Right cardiac atrium (tissue), 5 donors: ENCODE measurements around the gene TFB2M. TPM values are rescaled to one million over a fixed set of nuclear protein-coding genes. Genes with fewer than 3 reads are reported as not detected.
A peak's percentile ranks its signal among the peaks of the same experiment; 100 is the strongest.

Source experiments
- ATAC-seq, 2 donors: fragments of 200-7000 bp; cut with Tn5 transposase; one replicate each; pipeline versions ENCODE4 v1.8.0 to v1.9.1; 2020; ENCODE audit warnings: moderate library complexity in 2 of 2, mild to moderate bottlenecking in 1 of 2
- DNase-seq, 3 donors: peaks; one replicate each; pipeline ENCODE4 v3.0.0-alpha.2; 2020
- H3K27ac ChIP-seq: one replicate; pipeline ENCODE4 v1.5.1; 2013; ENCODE audit warnings: mild to moderate bottlenecking, low read length, control low read depth, moderate library complexity
- H3K27me3 ChIP-seq: one replicate; pipeline ENCODE4 v1.6.1; 2013; ENCODE audit not compliant: control insufficient read depth, insufficient read depth
- H3K4me1 ChIP-seq: one replicate; pipeline ENCODE4 v1.6.1; 2013; ENCODE audit warnings: low read length; ENCODE audit not compliant: control insufficient read depth, insufficient read depth
- H3K4me3 ChIP-seq: one replicate; pipeline ENCODE4 v1.5.1; 2013; ENCODE audit warnings: low read length, control low read depth
- H3K9me3 ChIP-seq: one replicate; pipeline ENCODE4 v1.6.1; 2013; ENCODE audit warnings: low read length; ENCODE audit not compliant: control insufficient read depth
- WGBS: extraction: QIAGEN DNeasy Blood & Tissue Kit; methylation state at CpG from one replicate; pipeline ENCODE4 v1.1.7; 2013; 5-methylcytosine and 5-hydroxymethylcytosine counted together
- intact Hi-C, 4 donors: fragments of 100-400 bp; cut with DNase I; formaldehyde crosslinking; loops; one replicate each; pipeline versions ENCODE4 v1.11.0 to v1.14.0; 2022 to 2023
- polyA plus RNA-seq: library from polyadenylated mRNA; stranded (reverse); fragments of 200-250 nt; gene quantifications from one replicate; pipeline ENCODE4 v1.2.3, GENCODE V29; 2013
- total RNA-seq, 4 donors: library from RNA; stranded (reverse); fragmentation: NEBNext Ultra II Directional; extraction: Animal tissue kit (Norgen Biotek cat#: 25700); gene quantifications; one replicate each; pipeline ENCODE4 v1.2.1, GENCODE V29; 2021
- donor health status: healthy with polysubstance abuse.
- donor health status: DM: no; HTN: yes; CAD: no.
- donor health status: DM: no; HTN: no; CAD: no.
- donor health status: DM: no; HTN: yes; CAD: no; lungs with severe emphysema.
- donor health status: DM: yes; HTN: yes; CAD: no.

The TFB2M gene
- total and polyA plus RNA-seq, 5 donors = 9.9 to 13.6 (median 10.9) TPM

DNA sequence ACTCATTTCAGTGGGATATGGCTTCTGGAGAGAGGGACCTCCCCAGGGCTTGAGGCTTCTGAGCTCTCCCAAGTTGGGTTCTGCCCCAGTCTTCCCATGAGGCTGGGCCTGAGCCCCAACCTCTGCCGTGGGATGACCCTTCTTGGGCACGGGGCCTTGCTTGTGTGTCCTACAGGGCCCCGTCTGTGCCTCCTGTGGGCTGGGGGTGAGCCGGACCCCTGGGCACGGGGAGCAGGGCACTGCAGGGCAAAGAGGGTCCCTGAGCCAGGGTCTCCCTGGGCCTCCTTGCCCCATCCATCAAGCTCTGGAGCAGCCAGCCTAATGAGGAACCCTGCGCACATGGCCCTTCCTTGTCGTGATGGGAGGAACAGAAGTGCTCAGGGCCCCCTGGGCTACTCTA lies 53.8 kb downstream of the TFB2M start:
- Histone ChIP-seq H3K27ac (no peak overlapping the region), H3K4me1 (no peaks in the 10 kb centered on the region), H3K27me3 (no peaks in the 10 kb centered on the region), H3K4me3 (no peak overlapping the region), H3K9me3 (no peaks in the 10 kb centered on the region)
- DNase-seq (no peak), ATAC-seq (no peak)
- intact Hi-C loops = no loop called here
- WGBS = 92% methylated on average over 7 of the region's 7 CpGs

GRCh38 chr1:246511203-246511602 lies 54.9 kb downstream of the TFB2M start:
- DNase-seq (no peak), ATAC-seq (no peak)

DNA sequence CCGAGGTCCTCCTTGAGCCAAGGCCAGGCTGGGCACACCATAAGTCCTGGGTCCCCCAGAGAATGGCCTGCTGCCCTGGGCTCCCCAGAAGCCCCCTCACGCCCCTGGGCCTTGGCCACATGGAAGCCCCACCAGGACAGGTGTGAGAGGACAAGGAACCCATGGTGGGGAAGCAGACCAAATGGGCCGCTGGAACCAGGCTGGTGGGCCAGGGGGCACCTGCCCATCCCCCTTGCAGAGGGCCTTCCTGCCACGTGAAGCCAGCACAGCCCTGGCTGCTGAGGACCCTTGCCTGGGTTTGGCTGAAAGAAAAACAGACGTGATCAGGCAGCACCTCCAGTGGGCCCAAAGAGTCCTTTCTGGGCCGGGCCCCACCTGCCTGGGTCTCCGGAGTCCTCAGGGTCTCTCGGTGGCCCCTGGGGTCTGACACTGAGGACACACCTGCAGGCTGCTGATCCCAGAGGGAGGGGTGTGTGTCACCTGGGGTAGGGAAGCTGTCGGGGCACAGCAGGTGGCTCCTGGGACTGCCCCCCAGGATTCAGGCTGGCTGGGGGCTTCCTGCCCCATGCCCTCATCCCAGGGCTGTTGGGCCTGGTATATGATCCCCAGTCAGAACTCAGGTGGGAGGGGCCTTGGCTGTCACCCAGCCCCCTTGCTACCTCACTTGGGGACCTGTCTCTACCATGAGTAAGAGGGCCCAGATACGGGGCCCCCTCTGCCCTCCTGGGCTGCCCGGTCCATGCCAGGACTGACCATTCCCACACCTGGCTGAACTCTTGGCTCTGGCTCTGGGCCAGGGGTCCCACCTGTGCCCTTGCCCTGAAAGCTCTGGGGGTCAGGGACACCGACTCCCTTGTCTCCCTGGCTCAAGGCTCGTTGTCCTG lies 55.7 kb downstream of the TFB2M start:
- intact Hi-C loops = no loop called here
- Histone ChIP-seq H3K4me1 (no peaks in the 10 kb centered on the region), H3K27ac (no peak overlapping the region), H3K9me3 (no peaks in the 10 kb centered on the region), H3K4me3 (no peak overlapping the region), H3K27me3 (no peaks in the 10 kb centered on the region)
- DNase-seq (no peak), ATAC-seq (no peak)
- WGBS = 90% methylated on average over 13 of the region's 13 CpGs

More at GRCh38 chr1:246511203-246511602, 54.9 kb downstream of the TFB2M start:
- Histone ChIP-seq H3K27me3 (no peaks in the 10 kb centered on the region), H3K4me1 (no peaks in the 10 kb centered on the region), H3K9me3 (no peaks in the 10 kb centered on the region), H3K27ac (no peak overlapping the region), H3K4me3 (no peak overlapping the region)
- WGBS = 94% methylated on average over 7 of the region's 7 CpGs
- intact Hi-C loops = no loop called here

DNA sequence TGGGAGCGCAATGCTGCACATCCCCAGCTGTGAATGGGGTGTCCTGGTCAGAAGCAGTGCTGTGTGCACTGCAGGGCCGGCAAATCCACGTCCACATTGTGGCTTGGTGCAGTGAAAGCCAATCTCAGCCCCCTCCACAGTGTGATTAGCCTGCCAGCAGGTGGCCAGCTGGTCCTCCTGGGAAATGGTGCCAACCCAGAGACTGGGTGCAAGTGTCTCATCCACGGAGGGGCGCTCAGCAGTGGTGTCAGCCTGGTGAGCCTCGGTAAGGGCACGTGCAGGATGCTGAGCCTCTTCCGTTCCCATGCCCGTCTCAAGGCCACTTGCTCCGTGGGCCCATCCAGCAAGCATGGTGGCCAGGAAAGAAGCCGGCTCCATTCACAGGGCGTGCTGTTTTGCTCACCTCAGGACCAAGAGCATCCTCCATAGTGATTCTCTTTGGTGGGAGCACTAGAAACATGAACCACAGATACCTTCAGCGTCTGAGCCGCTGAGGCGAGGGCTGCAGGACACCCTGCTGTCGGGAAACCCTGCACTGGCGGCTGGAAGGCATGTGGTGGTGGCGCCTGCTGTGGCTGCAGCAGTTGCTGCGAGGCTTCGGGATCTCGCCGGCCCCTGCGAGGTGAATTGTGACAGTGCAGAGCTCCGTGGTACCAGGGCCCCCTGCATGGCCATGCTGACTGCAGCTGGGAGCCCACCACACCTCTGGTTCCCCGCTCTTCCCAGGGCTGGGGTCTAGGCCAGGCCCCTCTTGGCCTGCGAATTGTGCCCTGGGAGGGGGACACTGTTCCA lies 57.0 kb downstream of the TFB2M start:
- Histone ChIP-seq H3K27me3 (no peaks in the 10 kb centered on the region), H3K4me1 (no peaks in the 10 kb centered on the region), H3K27ac (no peak overlapping the region), H3K9me3 (no peaks in the 10 kb centered on the region), H3K4me3 (no peak overlapping the region)
- DNase-seq (no peak), ATAC-seq (no peak)
- WGBS = 89% methylated on average over 26 of the region's 26 CpGs
- intact Hi-C loops = loop anchor here in 2 of 4 donors (5.0 to 10.0 kb wide), 2 partner anchors 186 to 188 kb away; no protein-coding TSS in a partner anchor

GRCh38 chr1:246506674-246507481 lies 59.2 kb downstream of the TFB2M start, which contains the start of gene SMYD3:
SMYD3 (minus strand) TSS chr1:246507279.
- intact Hi-C loops = loop anchor here in 2 of 4 donors (5.0 to 10.0 kb wide), 2 partner anchors 188 to 190 kb away; no protein-coding TSS in a partner anchor
- ATAC-seq = peak; percentile 98 to 99
- WGBS = under 1% methylated on average over 79 of the region's 79 CpGs
- peak within 1 kb of the TSS; percentile 83 for H3K4me3 ChIP-seq
- no peaks in the 10 kb centered on the region for H3K4me1 ChIP-seq
- no peaks in the 10 kb centered on the region for H3K9me3 ChIP-seq
- H3K27ac ChIP-seq = peak within 1 kb of the TSS; percentile 55
- DNase-seq = peak; percentile 83 to 93 (median 91)
- no peaks in the 10 kb centered on the region for H3K27me3 ChIP-seq

DNA sequence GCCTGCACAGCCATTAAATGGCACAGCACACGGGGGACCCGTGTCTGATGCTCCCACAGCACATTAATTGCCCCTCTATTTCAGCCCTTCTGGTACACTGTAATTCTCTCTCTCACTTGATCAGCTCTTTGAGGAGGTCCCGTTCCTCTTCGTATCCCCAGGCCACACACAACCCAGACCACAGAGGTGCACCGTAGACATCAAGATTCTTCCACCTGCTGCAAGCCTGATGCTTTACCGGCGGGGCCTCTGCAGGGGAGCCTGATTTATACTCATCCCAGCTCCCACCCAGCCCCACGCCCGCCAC lies 59.7 kb downstream of the TFB2M start:
- ATAC-seq = no peak
- WGBS = 10% methylated on average over 9 of the region's 9 CpGs
- Histone ChIP-seq H3K4me1 (no peaks in the 10 kb centered on the region), H3K9me3 (no peaks in the 10 kb centered on the region), H3K27me3 (no peaks in the 10 kb centered on the region), H3K4me3 (peak overlapping the region; percentile 83), H3K27ac (no peak overlapping the region)
- no peak for DNase-seq
- intact Hi-C loops = loop anchor here in 2 of 4 donors (5.0 to 10.0 kb wide), 2 partner anchors 188 to 191 kb away; no protein-coding TSS in a partner anchor

DNA sequence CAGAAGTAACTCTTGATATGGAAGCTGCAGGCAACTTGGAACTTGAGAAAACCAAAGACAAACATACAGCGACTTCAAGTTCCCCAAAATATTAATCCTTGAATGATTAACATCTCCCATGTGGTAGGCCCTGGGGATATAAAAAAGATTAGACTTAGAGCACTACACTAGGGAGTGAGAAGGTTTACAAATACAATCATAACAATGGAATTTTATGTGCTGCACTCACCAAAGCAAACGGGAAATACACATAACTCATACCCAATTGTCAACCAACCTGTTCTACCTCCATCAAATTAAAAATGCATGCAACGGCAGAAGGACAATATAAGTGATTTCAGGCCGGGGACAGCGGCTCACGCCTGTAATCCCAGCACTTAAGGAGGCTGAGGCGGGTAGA lies 62.7 kb downstream of the TFB2M start:
- H3K4me1 ChIP-seq = no peaks in the 10 kb centered on the region
- WGBS = 80% methylated on average over 7 of the region's 7 CpGs
- H3K4me3 ChIP-seq = no peak overlapping the region
- intact Hi-C loops = loop anchor here in 1 of 4 donors (10.0 kb wide), 1 partner anchor 191 kb away; no protein-coding TSS in a partner anchor
- no peak overlapping the region for H3K27ac ChIP-seq
- no peak for ATAC-seq
- DNase-seq = no peak
- no peaks in the 10 kb centered on the region for H3K27me3 ChIP-seq
- H3K9me3 ChIP-seq = no peaks in the 10 kb centered on the region

DNA sequence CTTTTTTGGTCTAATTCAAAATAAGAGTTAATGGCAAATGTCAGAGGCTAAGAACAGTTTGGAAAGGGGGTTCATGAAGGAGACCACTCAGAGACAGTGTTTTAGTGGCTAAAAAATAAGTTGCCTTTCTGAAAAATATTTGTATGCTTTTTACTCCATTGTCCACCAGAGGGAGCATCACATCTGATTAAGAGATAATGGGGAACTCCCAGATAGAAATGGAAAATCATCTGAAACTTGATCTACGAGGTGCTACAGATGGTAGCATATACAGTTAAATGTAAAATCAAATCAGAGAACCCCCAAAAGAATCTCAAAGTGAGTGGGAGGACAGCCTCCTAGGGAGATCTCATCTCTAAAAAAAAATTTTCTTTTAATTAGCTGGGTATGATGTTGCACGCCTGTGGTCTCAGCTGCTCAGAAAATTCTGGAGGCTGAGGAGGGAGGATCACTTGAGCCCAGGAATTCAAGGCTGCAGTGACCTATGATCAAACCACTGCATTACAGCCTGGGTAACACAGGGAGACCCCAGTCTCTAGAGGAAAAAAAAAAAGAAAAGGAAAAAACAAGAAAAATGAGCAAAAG lies 68.6 kb downstream of the TFB2M start:
- no peaks in the 10 kb centered on the region for H3K9me3 ChIP-seq
- peak in 1 of 2 donors; percentile 39 for ATAC-seq
- intact Hi-C loops = loop anchor here in 2 of 4 donors (5.0 to 10.0 kb wide), 2 partner anchors 200 to 1343 kb away; partner anchors contain the start of gene KIF26B (in 1 of the 2)
- DNase-seq = no peak
- H3K27ac ChIP-seq = no peak overlapping the region
- H3K4me3 ChIP-seq = no peak overlapping the region
- no peaks in the 10 kb centered on the region for H3K4me1 ChIP-seq
- no peaks in the 10 kb centered on the region for H3K27me3 ChIP-seq
- 49% methylated on average over 2 of the region's 2 CpGs for WGBS

- WGBS = 33% methylated on average over 3 of the region's 3 CpGs
- H3K27ac ChIP-seq = no peak overlapping the region
- no peaks in the 10 kb centered on the region for H3K27me3 ChIP-seq
- intact Hi-C loops = loop anchor here in 3 of 4 donors (5.0 to 10.0 kb wide), 2 partner anchors 1335 to 1338 kb away; partner anchors contain the start of gene KIF26B (in 1 of the 3)
- ATAC-seq (peak; percentile 88 to 90), DNase-seq (peak; percentile 59 to 84 (median 83))
- no peak overlapping the region for H3K4me3 ChIP-seq
- no peaks in the 10 kb centered on the region for H3K9me3 ChIP-seq
- no peaks in the 10 kb centered on the region for H3K4me1 ChIP-seq
Observed at GRCh38 chr1:246492611-246493245, 73.3 kb downstream of the TFB2M start.
